Fibroblast of the aortic adventitia (primary cell): Measurements from ENCODE around the gene KAT7. TPM values are rescaled to one million over a fixed set of nuclear protein-coding genes. Genes with fewer than 3 reads are reported as not detected.

Source experiments
- DNase-seq: peaks from one replicate; pipeline ENCODE4 v3.0.0-alpha.2; 2010; ENCODE audit warnings: low read depth
- H3K4me3 ChIP-seq: 2 replicates; pipeline ENCODE4 v1.5.1; 2011; ENCODE audit warnings: low read depth, mild to moderate bottlenecking, control low read depth, low read length, moderate library complexity
- CTCF ChIP-seq: IDR thresholded peaks from 2 replicates; pipeline ENCODE4 v1.5.1; 2011; ENCODE audit warnings: mild to moderate bottlenecking, low read length, control low read depth, inconsistent platforms; ENCODE audit not compliant: insufficient read depth
- total RNA-seq: library from RNA; depleted of rRNA; stranded (reverse); fragments of >200 nt; gene quantifications from 2 replicates; pipeline ENCODE4 v1.2.3, GENCODE V29; 2012; ENCODE audit warnings: low replicate concordance

The KAT7 gene
- total RNA-seq = 21.5 and 33.5 TPM in 2 replicates

GRCh38 chr17:49788478-49789242 lies at the start of gene KAT7:
Gene KAT7 (plus strand): TSS chr17:49788681. CDS start chr17:49788835, 154 bp downstream.
- DNase-seq = peak; percentile 100
- peak within 1 kb of the TSS; percentile 77 for H3K4me3 ChIP-seq
- no peak for TF ChIP-seq CTCF

DNA sequence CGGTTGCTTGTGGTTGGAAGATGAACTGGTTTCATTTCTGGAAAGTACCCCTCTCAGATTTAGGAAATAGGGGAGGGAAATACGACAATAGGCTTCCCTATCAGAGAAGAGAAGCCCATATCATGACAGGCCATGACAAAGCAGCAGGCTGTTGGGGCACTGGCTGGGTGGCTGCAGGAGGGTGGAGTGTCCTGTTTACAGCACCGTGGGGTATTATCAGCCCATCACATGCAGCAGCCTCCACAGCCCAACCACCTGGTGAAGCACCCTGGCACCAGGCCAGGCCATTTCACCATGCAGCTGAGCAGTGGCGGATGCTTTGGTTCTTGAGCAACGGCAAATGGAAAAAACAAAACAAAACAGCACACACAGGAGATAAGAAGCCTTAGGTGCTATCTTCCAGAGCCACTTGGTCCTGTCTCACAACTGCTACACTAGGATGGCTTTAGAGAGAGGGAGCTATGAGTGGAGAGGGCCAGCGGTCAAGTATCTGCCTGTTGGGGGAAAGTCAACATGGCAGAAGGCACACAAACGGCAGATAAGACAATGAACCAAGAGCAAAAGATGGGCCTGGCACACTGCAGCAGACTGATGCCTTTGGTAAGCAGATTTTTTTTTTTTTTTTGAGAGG lies 48.7 kb upstream of the KAT7 start:
- TF ChIP-seq CTCF = no peak
- no peak overlapping the region for H3K4me3 ChIP-seq
- no peak for DNase-seq

GRCh38 chr17:49741009-49741691 lies 47.3 kb upstream of the KAT7 start:
- H3K4me3 ChIP-seq = no peak overlapping the region
- DNase-seq = peak; percentile 53
- TF ChIP-seq CTCF = no peak

DNA sequence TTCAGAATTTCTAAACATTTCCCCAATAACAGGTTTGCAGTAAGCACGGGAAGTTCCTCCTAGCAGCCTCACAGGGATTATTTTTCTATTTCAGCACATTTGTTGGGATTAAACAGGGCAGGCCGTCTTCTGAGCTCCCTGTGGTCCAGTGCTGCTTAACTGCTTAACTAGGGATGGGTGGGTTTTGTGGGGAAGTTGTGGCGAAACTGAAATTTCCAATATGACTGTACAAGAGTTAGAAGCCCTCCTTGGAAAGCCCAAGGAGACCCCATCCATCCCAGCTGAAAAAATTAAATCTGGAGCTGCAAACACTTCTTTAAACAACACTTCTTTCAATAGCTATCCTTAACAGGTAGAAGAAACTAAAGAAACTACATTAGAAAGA lies 46.8 kb upstream of the KAT7 start:
- H3K4me3 ChIP-seq = no peak overlapping the region
- TF ChIP-seq CTCF = no peak
- DNase-seq = no peak

- TF ChIP-seq CTCF = no peak
- peak; percentile 34 for DNase-seq
- H3K4me3 ChIP-seq = no peak overlapping the region
These were observed 46.3 kb upstream of the KAT7 start for GRCh38 chr17:49742166-49742638.

DNA sequence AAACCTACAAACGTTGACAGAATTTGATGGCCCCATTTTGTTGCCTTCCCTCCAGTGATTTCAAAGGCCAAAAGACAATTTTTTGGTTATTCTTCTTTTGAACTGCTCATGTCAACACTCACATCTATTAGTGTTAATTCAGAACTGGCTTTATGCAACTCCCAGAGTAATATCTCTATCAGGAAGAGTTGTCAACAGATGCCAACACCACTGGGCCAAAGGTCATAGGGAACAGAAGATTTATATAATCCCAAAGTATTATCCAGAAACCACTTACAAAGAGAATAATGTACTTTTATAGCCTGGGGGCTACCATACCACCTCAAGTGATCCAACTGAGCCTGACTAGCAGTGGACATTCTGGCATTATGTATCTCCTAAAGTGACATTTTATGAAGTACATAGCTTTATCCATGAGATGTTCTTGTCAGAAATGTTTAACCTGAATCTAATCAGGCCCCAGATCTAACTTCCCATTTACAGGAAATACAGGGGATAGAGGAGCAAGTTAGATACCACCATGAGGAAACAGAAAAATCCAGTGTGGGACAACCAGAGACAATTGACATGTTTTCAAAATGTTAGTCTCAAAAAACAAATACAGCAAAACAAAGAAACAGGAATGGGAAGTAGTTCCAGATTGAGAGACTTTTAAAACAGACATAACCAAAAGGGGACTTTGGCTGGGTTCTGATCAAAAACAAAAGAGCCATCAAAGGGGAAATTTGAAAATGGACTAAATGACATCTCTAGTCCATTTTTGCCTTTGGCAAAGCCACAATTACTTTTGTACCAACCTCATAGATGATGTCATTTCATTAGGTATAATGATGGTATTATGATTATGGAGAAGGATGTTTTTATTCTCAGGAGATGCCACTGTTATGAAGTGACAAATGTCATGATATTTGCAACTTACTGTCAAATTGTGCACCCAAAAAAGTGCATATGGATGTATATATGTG lies 43.0 kb upstream of the KAT7 start:
- no peak overlapping the region for H3K4me3 ChIP-seq
- TF ChIP-seq CTCF = no peak
- no peak for DNase-seq
